NCI-H748 (cell line): ENCODE data around the gene EVI5L.
A peak's percentile ranks its signal among the peaks of the same experiment; 100 is the strongest.

Source experiments
- DNase-seq: peaks from one replicate; lab custom pipeline; 2025; ENCODE audit not compliant: unreplicated experiment; lab: John Stamatoyannopoulos, UW

EVI5L gene

DNA sequence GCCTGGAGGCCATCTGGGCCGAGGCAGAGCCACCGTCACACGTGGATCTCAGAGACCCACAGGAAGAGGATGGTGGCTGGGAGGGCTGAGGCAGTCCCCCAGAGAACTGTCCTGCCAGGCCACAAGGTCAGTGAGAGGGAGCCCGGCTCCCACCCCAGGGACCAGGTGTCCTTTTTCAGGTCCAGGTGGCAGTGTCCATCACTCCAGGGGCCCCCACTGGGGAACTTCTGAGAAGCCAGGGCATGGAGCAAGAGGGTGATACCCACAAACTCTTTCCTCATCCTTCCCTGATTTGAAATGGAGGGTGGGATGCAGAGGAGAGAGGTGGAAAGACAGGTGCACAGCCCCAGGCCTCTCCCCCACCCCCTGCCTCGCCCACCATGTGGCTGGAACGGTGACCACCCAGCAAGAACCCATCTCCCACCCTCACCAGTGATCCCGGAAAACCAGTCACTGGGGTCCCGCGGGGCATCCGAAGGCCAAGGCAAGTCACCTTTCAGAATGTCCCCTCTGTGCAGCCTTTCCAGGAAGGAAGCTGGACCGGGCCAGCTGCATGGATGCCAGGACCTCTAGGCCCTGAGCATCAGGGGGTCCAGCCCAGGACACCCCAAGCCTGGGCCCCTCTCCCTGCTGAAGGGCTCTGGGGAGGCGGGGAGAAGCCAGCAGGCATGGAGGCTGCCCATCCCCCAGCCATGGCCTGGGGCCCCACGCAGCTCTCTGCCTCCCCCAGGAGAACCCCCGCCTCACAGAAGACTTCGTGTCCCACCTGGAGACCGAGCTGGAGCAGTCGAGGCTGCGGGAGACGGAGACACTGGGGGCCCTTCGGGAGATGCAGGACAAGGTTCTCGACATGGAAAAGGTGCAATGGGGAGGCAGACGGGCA, 30.1 kb downstream of the EVI5L start:
- DNase-seq = no peak

DNA sequence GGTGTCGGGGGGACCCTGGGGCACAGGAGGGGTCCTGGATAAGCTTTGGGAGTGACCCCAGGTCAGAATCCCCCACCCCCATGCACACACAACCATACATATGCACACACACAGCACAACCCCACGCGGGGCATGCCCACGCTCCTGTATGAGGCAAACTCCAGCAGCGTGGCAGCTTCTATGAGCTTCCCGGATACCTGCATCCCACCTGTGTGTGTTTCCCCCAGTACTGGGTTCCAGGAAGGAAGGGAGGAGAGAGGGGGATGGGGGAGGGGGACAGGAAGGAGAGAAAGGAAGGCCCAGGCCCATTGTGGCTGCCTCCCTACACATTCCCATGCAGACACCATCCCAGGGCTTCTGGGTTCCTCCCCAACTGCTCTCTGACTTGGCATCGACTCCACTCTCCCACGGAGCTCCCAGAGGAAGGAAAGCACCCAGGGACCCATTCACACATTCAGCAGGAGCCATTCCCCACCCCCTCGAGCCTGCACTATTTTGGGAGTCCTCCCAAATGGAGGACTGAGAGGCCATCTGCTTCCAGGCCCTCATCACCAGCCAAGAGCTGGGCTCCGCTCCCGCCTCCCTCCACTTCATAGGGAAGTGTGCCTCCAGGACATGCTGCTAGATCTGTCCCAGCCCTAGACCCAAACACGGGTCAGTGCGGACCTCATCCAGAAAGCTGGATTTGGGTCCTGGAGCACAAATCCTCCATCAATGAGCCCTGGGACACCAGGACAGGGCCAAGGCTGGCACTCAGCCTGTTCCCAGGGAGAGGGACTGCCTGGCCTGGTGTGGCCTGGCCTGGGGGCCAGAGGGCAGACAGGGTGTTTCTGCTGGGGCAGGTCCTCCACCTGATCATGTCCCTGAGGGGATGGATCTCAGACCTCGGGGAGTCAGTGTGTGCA, 30.9 kb downstream of the EVI5L start:
- no peak for DNase-seq

DNA sequence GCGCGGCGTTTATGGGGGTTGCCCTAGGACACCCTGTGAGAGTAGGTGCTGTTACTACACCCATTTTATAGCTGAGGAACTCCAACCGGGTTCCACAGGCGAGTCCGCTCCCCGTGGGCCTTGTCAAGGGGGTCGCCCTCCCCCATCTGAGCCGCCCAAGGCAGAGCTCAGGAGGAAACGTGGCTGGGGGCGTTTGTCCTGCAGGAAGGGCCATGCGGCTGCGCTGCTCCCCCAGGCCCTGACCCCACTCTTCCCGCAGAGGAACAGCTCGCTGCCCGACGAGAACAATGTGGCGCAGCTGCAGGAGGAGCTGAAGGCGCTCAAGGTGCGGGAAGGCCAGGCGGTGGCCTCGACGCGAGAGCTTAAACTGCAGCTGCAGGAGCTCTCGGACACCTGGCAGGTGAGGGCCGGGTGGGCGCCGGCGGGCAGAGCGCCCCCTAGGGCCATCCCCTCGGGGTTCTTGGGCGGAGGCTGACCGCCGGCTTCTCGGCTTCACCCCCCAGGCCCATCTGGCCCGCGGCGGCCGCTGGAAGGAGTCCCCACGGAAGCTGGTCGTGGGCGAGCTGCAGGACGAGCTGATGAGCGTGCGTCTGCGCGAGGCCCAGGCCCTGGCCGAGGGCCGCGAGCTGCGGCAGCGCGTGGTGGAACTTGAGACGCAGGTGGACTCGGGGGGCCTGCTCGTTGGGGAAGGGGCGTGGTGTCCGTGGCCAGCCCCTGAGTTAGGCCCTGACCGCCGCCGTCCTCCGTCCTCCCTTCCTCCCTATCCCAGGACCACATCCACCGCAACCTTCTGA, 31.8 kb downstream of the EVI5L start:
- DNase-seq = no peak

DNA sequence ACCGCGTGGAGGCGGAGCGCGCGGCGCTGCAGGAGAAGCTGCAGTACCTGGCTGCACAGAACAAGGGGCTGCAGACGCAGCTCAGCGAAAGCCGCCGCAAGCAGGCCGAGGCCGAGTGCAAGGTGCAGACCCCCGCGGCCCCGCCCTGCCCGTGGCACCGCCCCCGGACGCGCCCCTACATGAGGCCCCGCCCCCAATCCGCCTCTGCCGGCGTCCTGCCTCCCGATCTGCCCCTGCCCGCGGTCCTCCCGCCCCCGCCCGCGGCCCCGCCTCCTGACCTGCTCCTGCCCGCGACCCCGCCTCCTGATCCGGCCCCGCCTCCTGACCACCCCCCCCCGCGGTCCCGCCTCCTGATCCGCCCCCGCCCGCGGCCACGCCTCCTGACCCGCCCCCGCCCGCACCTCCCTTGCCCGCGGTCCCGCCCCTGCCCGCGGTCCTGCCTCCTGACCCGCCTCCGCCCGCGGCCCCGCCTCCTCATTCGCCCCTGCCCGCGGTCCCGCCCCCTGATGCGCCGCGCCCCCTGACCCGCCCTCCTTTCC, 32.5 kb downstream of the EVI5L start:
- DNase-seq = no peak

DNA sequence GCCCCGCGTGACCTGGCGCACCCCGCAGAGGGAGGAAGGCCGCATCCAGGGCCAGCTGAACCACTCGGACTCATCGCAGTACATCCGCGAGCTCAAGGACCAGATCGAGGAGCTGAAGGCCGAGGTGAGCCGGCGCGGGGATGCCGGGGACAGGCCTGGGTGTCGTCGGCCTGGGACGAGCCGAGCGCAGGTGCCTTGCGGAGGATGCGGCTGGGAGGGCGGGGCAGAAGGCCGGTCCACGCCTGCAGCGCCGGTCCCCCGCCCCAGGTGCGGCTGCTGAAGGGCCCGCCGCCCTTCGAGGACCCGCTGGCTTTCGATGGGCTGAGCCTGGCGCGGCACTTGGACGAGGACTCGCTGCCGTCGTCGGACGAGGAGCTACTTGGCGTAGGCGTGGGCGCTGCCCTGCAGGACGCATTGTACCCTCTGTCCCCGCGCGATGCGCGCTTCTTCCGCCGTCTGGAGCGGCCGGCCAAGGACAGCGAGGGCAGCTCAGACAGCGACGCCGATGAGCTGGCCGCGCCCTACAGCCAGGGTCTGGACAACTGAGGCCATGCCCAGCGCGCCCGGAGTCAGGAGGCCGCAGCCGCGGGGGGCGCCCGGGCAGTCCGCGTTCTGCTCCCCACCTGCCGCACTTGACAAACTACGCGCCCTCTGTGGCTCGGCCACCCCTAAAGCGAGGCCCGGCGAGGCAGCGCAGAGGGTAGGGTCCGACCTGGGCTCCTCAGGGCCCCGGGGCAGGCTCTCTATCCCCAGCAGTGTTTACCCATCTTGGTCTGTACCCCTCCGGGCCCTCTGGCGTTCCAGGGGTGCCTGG, 33.3 kb downstream of the EVI5L start:
- no peak for DNase-seq

DNA sequence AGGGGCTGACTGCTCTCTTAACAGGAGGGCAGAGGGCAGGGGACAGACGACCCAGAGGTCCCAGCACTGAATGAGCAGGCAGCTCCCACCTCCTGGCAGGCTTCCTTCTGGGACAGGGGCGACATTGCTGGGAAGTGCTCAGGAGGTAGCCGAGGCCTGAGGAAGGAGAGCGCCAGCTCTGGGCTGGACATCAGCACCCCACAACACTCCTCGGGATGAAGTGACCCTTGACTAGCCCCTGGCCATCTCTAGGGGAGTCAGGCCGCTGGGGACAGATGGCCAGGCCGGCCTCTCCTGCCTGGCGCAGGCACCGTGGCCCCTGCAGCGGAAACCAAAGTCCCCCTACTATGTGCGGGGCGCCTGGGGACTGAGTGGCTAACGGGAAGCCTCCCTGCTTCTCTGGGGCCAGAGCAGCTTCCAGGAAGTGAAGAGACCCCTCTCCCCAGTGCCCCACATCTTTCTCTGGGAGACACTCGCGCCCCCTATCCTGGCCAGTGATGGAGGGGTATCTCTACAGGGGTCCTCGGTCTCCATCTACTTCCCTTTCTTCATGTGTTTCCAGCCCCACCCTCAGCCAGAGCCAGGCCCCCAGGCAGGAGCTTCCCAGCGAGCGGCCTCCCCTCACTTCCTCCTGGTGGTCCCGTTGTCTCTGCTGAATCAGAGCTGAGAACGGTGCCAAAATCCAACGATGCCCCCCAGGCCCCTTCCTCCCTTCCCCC, 34.1 kb downstream of the EVI5L start:
- DNase-seq = no peak

DNA sequence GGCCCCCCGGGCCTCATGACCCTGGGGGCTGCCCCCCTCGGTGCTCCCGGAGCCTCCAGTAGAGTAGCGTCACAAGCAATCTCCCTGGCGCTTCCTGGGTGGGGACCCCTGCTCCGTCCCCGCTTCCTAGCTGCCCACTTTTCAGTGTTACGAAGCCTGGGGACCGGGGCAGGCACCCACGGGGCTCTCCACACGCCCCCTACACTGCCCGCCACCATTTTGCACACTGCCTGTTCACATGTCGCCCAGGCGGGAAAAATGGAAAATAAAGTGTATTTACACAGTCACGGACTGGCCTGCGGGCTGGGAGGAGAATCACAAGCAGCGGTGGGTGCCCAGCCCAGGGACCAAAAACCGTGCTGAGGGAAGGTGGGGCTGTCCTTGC, 34.7 kb downstream of the EVI5L start:
- DNase-seq = peak; percentile 22

DNA sequence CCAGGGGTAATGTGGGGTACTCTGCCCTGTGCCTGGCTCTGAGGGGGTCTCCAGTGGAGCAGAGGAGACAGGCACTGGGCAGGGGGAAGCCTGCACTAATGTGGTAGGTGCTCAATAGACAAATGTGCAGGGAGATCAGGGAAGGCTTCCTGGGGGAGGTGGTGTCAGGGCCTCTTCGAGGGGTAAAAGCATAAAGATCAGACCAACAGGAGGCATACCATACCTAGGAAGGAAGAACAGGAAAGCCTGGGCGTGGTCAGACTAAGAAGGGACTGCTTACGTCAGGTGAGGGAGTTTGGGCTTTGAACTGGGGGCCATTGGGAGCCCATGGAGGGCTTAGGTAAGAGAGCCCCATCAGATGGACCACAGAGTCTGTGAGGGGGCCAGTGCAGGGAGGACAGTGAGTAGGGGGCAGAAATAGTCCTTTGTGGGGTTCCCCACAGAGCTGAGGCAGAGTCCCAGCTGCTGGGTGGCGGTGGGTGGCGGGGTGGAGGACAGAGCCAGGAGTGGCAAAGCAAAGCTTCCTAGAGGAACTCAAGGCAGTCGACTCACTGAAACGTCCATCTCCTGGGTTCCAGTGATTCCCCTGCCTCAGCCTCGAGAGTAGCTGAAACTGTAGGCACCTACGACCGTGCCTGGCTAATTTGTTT, 35.4 kb downstream of the EVI5L start:
- DNase-seq = no peak

DNA sequence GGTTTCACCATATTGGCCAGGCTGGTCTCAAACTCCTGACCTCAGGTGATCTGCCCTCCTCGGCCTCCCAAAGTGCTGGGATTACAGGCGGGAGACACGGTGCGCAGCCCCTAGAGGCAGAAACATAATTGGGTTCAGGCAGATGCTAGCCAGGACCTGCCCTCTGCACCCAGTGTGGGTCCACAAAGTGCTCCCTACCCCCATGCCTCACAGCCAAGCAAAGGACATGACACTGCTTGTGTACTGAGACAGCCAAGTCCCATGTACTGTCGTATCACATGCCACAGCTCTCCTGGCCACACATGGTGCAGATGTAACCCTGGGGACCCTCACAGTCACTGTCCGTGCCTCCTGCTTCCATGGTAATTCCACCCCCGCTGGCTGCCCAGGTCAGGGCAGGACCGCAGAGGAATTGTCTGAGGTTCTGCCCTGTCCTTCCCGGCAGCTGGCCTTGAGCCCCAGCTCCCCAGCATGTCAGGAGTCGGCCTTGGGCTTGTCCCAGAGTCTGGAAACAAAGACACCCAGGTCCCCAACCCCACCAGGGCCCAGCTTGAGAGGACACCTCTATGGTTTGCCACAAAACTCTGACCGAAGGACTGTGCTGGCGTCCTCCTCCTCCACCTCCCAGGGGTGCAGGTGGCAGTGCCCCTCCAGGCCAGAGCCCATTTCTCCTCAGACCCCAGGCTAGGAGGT, 36.5 kb downstream of the EVI5L start:
- DNase-seq = no peak

DNA sequence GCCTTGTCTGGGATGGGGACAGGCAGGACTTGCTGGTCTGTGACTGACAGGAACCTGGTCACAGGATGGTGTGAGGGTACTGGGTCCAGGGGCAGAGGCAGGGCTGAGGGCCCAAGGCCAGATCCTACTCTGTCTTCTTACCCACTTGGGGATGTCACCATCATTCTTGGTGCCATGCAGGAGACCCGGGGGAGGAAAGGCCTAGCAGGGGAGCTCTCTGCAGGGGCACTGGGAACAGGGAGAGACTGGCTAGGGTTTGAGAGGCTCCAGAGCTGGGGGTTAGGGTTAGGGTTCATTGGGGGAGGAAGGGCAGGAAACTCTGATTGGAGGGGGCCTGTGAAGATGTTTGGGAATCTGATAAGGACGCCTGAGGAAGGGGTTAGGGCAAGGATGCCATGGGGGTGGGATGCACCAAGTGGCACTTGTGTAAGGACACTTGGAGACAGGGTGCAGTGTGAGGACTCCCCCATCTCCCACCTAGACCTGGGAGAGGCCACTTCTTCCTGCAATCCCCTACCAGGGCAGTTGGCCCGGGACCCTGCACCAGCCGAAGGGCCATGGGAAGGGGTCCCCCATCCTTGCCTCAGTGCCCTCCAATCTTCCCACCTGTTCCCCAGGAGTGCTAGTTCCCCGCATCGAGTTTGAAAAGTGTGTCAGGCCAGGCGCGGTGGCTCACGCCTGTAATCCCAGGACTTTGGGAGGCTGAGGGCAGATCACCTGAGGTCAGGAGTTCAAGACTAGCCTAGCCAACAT, 37.2 kb downstream of the EVI5L start:
- no peak for DNase-seq

DNA sequence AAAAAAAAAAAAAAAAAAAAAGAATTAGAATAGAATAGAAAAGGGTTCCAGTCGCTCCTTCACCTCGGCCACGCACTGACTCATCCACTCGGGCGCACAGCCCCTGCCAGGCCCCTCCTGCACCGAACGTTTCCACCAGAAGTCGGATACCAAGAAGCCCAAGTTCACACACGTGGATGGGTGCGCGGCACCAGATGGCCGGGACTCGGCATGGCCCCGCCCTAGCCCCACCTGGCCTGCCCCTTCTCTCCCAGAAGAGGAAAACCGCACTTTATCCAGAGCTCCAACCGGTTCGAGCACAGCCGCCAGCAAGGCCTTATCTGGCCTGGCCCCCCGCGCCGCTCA, 38.3 kb downstream of the EVI5L start:
- DNase-seq = no peak

DNA sequence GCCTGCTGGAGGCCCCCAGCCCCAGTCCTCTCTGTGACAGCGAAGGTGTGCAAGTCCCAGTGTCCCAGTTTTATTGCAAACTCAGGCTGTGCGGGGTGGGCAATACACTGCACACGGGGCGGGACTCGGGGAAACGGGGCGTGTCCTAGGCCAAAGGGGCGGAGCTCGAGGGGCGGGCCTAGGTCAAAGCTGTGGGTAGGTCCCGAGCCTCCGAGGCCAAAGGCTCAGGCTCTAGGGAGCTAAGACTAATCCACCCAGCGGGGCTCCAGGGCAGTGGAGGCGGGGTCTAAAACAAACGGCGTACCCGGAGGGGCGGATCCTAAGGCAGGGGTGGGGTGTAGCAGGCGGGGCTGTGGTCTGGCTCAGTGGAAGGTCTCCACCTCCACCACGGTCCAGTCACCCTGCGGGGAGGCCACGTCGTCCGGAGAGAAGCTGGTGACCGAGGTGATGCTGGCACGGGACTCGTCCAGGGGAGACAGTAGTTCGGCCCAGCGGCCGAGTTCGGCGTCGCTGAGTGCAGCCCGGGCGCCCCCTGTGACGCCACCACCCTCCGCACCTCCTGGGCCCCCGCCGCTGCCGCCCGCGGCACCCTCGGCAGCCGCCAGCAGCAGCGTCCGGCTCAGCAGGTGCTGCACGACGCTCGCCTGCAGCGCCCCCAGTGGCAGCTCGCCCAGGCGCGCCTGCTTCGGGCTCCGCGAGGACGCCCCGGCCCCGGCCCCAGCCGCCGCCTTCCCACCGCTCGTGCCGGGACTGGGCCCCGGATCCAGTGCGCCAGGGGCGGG, 38.8 kb downstream of the EVI5L start:
- no peak for DNase-seq

DNA sequence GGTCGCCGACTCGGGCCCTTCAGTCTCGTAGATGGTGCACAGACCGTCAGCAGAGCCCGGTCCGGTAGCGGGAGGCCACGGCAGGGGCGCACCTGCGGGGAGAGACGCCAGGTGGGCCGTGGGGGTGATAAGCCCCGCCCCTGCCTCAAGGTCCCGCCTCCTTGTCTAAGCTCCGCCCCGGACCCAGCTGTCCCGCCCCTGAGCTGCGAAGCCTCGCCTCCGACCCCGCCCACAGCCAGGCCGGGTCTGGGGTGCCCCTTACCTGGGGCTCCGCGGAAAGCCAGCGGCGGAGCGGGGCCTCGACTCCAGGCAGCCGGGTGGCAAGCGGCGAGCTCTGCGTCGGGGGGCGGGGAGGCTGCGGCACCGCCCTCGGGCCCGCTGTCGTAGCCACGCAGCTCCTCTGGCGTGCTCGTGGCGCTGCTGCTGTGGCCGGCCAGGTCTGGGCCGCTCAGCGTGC, 39.5 kb downstream of the EVI5L start:
- no peak for DNase-seq

DNA sequence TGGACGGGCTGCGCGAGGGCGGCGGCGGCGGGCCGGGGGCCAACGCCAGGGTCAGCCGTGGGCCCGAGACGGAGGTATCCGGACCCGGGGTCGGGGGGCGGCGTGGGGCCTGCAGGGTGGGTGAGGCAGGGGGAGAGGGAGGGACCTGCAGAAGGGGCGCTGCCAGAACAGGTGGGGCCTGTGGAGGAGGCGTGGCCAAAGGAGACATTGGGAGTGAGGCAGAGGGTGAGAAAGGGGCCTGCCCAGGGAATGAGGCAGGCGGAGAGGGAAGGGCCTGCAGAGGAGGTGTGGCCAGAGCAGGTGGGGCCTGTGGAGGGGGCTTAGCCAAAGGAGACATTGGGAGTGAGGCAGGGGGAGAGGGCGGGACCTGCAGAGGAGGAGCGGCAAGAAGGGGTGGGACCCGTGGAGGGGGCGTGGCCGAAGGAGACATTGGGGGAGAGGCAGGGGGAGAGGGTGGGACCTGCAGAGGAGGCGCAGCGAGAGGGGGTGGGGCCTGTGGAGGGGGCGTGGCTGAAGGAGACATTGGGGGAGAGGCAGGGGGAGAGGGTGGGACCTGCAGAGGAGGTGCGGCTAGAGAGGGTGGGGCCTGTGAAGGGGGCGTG, 40.0 kb downstream of the EVI5L start:
- no peak for DNase-seq

DNA sequence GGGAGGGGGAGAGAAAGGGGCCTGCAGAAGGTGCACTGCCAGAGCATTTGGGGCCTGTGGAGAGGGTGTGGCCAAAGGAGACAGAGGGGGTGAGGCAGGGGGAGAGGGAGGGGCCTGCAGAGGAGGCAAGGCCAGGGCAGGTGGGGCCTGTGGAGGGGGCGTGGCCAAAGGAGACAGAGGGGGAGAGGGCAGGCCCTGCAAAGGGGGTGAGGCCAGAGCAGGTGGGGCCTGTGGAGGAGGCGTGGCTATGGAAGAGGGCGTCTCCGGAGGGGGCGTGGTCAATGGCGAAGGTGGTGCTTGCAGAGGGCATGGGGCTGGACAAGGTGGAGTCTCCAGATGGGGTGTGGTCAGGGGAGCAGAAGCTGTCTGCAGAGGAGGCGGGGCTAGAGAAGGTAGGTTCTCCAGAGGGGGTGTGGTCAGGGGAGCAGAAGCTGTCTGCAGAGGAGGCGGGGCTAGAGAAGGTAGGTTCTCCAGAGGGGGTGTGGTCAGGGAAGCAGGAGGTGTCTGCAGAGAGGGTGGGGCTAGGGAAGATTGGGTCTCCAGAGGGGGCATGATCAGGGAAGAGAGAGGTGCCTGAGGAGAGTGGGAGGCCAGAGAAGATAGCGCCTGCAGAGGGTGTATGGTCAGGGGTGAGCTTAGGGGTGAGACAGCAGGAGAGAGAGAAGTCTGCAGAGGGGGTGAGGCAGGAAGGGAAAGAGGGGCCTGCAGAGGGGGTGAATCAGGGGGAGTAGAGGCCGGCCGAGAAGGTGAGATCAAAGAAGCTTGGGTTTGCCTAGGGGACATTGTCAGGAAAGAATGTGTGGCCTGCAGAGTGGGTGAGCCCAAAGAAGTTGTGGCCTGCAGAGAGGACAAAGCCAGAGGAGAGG, 40.8 kb downstream of the EVI5L start:
- peak; percentile 54 for DNase-seq
